AG10803 (cell line): ENCODE results near the gene RSPH9.

Experiments used
- DNase-seq: peaks from one replicate; pipeline ENCODE4 v3.0.0; 2010; ENCODE audit warnings: low read depth
- H3K4me3 ChIP-seq: 2 replicates; pipeline ENCODE4 v1.5.1; 2011; ENCODE audit warnings: mild to moderate bottlenecking, low read length, control low read depth
- TF ChIP-seq, protein P1 (sequence below): conservative IDR thresholded peaks from 2 replicates; pipeline ENCODE4 v1.5.1; 2011; ENCODE audit warnings: mild to moderate bottlenecking, low read length, control low read depth, inconsistent platforms

Gene RSPH9

DNA sequence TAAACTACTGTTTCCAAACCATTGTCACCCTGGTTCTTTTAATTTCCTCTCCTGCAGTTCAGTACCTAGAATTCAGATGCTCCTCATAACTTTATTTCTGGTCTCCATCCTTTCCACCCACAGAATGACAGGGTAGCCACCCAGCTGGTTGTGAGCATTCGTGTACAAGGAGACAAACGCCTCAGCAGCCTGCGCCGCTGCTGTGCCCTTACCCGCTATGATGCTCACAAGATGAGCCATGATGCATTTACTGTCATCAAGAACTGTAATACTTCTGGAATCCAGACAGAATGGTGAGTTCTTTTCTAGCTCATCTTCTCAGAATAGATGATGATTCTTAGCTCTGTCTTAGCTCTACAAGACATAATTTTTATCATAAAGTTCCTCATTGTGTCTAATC is 34.4 kb upstream of the RSPH9 start:
- no peak for DNase-seq
- TF ChIP-seq, protein P1, sequence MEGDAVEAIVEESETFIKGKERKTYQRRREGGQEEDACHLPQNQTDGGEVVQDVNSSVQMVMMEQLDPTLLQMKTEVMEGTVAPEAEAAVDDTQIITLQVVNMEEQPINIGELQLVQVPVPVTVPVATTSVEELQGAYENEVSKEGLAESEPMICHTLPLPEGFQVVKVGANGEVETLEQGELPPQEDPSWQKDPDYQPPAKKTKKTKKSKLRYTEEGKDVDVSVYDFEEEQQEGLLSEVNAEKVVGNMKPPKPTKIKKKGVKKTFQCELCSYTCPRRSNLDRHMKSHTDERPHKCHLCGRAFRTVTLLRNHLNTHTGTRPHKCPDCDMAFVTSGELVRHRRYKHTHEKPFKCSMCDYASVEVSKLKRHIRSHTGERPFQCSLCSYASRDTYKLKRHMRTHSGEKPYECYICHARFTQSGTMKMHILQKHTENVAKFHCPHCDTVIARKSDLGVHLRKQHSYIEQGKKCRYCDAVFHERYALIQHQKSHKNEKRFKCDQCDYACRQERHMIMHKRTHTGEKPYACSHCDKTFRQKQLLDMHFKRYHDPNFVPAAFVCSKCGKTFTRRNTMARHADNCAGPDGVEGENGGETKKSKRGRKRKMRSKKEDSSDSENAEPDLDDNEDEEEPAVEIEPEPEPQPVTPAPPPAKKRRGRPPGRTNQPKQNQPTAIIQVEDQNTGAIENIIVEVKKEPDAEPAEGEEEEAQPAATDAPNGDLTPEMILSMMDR, result no peak
- H3K4me3 ChIP-seq, result no peak overlapping the region

DNA sequence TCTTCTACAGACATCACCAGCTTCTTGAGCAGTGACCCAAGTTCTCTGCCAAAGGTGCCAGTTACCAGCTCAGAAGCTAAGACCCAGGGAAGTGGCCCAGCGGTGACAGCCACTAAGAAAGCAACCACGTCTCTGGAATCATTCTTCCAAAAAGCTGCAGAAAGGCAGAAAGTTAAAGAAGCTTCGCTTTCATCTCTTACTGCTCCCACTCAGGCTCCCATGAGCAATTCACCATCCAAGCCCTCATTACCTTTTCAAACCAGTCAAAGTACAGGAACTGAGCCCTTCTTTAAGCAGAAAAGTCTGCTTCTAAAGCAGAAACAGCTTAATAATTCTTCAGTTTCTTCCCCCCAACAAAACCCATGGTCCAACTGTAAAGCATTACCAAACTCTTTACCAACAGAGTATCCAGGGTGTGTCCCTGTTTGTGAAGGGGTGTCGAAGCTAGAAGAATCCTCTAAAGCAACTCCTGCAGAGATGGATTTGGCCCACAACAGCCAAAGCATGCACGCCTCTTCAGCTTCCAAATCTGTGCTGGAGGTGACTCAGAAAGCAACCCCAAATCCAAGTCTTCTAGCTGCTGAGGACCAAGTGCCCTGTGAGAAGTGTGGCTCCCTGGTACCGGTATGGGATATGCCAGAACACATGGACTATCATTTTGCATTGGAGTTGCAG is 31.0 kb upstream of the RSPH9 start:
- DNase-seq, result no peak
- H3K4me3 ChIP-seq, result no peak overlapping the region
- TF ChIP-seq, protein P1, result no peak

DNA sequence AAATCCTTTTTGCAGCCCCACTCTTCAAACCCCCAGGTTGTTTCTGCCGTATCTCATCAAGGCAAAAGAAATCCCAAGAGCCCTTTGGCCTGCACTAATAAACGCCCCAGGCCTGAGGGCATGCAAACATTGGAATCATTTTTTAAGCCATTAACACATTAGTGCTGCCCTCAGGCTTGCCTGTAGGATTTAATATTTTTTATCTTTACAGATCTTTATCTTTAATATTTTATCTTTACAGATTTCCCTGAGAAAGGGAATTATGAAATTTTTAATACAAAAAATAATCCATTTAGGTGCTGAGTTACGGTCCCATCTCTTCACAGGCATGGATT is 30.5 kb upstream of the RSPH9 start:
- TF ChIP-seq, protein P1, result no peak
- no peak for DNase-seq
- H3K4me3 ChIP-seq, result no peak overlapping the region

DNA sequence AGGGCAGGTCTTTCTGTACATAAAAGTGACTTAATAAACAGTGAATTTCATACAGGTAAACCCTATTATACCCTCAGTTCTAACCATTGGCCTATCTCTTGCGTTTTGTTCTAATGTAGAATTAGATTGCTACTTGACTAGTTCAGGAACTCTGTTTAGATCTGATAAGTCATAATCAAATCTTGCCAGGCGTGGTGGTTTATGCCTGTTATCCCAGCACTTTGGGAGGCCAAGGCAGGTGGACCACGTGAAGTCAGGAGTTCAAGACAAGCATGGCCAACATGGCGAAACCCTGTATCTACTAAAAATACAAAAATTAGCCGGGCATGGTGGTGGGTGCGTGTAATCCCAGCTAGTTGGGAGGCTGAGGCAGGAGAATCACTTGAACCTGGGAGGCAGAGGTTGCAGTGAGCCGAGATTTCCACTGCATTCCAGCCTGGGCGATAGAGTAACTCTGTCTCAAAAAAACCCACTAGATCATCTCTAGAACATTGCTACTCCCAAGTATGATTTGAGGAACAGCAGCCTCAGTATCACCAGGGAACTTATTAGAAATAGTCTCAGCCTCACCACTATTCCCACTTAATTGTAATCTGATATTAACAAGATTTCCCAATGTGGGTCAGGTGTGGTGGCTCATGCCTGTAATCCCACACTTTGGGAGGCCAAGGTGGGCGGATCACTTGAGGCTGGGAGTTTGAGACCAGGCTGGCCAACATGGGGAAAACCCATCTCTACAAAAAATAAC is 27.9 kb upstream of the RSPH9 start:
- TF ChIP-seq, protein P1, result no peak
- no peak for DNase-seq

DNA sequence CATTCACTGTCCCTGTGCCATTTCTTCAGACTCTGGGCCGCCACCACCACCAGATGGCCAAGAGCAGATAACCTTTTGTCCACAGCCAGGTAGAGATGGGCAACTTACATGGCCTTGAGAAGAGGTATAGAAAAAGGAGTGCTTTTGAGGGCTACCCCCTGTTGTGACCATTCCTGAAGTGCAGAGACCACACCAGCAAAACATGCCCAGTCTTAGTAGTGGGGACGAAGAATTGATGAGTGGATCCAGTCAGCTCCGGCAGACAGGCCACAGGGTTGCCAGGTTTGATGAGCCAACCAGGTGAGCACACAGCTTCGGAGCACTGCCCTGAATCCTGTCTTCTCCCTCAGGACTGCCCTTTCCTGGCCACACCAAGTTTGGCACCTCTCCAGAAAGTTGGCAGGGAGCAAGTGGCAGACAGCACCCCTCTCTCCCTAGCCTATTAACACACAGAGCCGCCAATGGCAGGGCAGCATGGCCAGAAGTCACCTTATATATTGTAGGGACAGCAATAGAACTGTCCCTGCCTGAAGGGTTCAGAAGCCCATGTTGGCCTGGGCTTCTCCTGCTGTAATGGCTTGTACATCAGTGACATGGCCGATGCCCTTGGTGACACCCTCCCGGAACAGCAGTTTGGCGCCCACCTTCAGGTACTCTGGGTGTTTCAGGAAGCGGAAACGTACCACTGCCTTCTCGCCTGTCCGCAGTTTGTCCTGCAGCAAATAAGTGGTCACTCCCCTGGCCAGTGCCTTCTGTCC is 23.6 kb upstream of the RSPH9 start:
- H3K4me3 ChIP-seq, result no peak overlapping the region
- DNase-seq, result no peak
- TF ChIP-seq, protein P1, result no peak

More for the DNA sequence above, 27.9 kb upstream of the RSPH9 start:
- H3K4me3 ChIP-seq, result no peak overlapping the region

DNA sequence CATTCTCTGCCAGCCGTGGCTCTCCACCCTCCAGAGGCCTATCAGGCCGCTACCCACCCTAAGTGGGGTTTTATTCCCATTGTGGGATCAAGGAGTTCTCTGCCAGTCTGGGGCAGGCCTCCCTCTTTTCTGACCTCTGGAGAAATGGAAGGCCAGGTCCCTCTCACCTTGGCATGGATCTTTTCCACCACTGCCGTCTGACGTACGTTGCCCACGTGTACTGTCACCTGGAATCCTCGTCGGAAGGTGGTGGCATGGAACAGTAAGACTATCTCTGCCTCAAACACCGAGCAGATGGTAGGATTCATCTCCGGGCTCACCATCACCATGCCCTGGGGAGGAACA is 23.0 kb upstream of the RSPH9 start:
- H3K4me3 ChIP-seq, result no peak overlapping the region
- no peak for DNase-seq
- TF ChIP-seq, protein P1, result no peak
